ENCODE results near the gene HTR1D. TPM values are rescaled to one million over a fixed set of nuclear protein-coding genes. Genes with fewer than 3 reads are reported as not detected.
"Not testable (repeated sequence)": the region's sequence is repeated elsewhere in the genome, so short reads cannot be mapped to it uniquely, and the experiment has no call there.

HTR1D gene, protein sequence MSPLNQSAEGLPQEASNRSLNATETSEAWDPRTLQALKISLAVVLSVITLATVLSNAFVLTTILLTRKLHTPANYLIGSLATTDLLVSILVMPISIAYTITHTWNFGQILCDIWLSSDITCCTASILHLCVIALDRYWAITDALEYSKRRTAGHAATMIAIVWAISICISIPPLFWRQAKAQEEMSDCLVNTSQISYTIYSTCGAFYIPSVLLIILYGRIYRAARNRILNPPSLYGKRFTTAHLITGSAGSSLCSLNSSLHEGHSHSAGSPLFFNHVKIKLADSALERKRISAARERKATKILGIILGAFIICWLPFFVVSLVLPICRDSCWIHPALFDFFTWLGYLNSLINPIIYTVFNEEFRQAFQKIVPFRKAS
- total RNA-seq (not detected), polyA plus RNA-seq (not detected)

DNA sequence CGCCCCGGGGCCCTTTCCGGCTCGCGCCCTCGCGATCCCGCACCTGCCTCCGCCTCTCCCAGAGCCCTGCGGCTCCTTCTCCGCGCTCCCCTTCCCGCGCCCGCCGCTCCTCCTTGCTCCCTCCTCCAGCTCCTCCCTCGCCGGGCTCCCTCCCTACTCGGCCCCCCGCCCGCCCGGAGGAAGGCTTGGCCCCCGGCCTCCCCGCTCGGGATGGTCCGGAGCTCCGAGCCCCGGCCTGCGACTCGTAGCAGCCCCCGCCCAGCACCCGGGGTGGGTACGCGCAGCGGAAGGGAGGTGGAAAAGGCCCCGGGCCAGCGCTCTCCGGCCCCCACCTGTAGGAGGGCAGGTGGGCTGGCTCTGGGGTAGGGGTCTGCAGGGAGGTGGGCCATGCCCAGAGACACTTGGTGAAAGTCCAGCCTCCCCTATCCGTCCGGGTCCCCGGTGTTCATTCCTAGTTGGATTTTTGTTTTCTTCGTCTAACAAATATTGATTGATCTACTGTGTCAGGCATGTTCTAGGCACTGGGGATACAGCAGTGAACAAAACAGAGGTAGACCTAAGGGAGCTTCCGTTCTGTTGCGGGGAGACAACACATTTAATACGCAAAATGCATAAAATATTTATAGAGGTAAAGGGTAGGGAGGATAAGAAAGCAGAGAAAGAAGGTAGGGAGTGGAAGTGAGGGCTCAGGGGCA lies at the start of gene HTR1D:
Gene HTR1D, minus strand, starts transcription at position 82 of the 695 bp plus-strand sequence. CDS start 23,283 bp downstream, outside the sequence.
- peaks cover 6% of the 10 kb centered on the region for H3K4me1 ChIP-seq (ENCODE audit: insufficient read depth, low read length)
- H3K4me3 Mint-ChIP-seq, result peak within 1 kb of the TSS in 6 of 7 donors; percentile 32 to 73 (median 58)
- POLR2A ChIA-PET, result no interaction called here
- H3K9me3 Mint-ChIP-seq, result no peaks in the 10 kb centered on the region
- peaks cover 6 to 10% (median 10%) of the 10 kb centered on the region in 3 donors for H3K4me1 Mint-ChIP-seq
- H3K27ac Mint-ChIP-seq, result no peak within 1 kb of the TSS
- no peaks in the 10 kb centered on the region for H3K36me3 ChIP-seq (ENCODE audit: insufficient read depth, low read length)
- no peak within 1 kb of the TSS for H3K27ac ChIP-seq (ENCODE audit: low read depth, low read length)
- H3K36me3 Mint-ChIP-seq, result no peaks in the 10 kb centered on the region
- H3K4me3 ChIP-seq (ENCODE audit: low read length), result no peak within 1 kb of the TSS
- H3K27me3 Mint-ChIP-seq, result peaks cover 49 to 77% of the 10 kb centered on the region in 2 donors
- no peaks in the 10 kb centered on the region for H3K9me3 ChIP-seq (ENCODE audit: low read length)
- peaks cover 22% of the 10 kb centered on the region for H3K27me3 ChIP-seq (ENCODE audit: insufficient read depth, low read length, poor library complexity, severe bottlenecking)
- no peak for DNase-seq
- CTCF ChIA-PET, result interaction anchor here (1.1 to 1.5 kb wide), 2 partner anchors 12 to 118 kb away, joined by 3 read pairs; no protein-coding TSS in a partner anchor

DNA sequence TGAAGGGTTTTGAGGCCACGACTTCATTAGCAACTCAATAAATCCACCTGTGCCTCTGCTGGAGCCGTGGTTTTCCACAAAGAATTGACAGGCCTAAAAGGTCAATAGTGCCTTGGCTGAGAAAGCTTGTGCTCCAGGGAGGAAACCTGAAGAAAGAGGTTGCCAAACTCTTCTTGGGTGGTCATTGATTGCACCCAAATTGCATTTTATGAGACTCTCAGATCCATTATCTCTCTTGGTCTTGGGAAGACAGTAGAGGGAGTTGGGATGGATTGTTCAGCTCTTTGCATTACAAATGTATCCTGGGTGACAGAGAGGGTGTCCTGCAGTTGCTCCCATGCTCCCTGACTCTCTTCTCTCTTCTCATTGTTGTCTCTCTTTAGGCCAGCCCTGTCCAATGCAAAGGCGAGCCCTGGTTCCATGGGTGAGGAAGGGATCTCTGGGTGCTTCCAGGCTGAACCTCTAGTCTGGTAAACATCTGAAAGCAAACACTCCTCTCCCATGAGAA lies 46.1 kb upstream of the HTR1D start:
- Histone ChIP-seq H3K4me3 (ENCODE audit: low read length) (no peak overlapping the region), H3K27ac (ENCODE audit: low read depth, low read length) (no peak overlapping the region), H3K27me3 (ENCODE audit: insufficient read depth, low read length, poor library complexity, severe bottlenecking) (no peaks in the 10 kb centered on the region), H3K4me1 (ENCODE audit: insufficient read depth, low read length) (no peaks in the 10 kb centered on the region), H3K36me3 (ENCODE audit: insufficient read depth, low read length) (no peaks in the 10 kb centered on the region), H3K9me3 (ENCODE audit: low read length) (no peaks in the 10 kb centered on the region)
- Mint-ChIP-seq H3K36me3 (no peaks in the 10 kb centered on the region), H3K27ac (no peak overlapping the region), H3K9me3 (no peaks in the 10 kb centered on the region), H3K4me1 (no peaks in the 10 kb centered on the region), H3K4me3 (no peak overlapping the region), H3K27me3 (peaks cover 0 to 10% of the 10 kb centered on the region in 2 donors)
- DNase-seq, result no peak
- ChIA-PET CTCF (no interaction called here), POLR2A (no interaction called here)

DNA sequence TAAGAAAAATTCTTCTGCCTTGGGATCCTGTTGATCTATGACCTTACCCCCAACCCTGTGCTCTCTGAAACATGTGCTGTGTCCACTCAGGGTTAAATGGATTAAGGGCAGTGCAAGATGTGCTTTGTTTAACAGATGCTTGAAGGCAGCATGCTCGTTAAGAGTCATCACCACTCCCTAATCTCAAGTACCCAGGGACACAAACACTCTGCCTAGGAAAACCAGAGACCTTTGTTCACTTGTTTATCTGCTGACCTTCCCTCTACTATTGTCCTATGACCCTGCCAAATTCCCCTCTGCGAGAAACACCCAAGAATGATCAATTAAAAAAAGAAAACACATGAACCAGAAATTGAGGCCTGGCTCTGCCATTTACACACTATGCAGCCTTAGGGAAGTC lies 40.8 kb upstream of the HTR1D start:
- DNase-seq; H3K27ac Mint-ChIP-seq; H3K4me3 ChIP-seq (ENCODE audit: low read length); H3K27me3 Mint-ChIP-seq; CTCF ChIA-PET; H3K27me3 ChIP-seq (ENCODE audit: insufficient read depth, low read length, poor library complexity, severe bottlenecking); H3K9me3 ChIP-seq (ENCODE audit: low read length); H3K4me1 ChIP-seq (ENCODE audit: insufficient read depth, low read length); H3K4me3 Mint-ChIP-seq; H3K4me1 Mint-ChIP-seq; H3K27ac ChIP-seq (ENCODE audit: low read depth, low read length); H3K9me3 Mint-ChIP-seq; H3K36me3 ChIP-seq (ENCODE audit: insufficient read depth, low read length); H3K36me3 Mint-ChIP-seq; POLR2A ChIA-PET: not testable (repeated sequence)

DNA sequence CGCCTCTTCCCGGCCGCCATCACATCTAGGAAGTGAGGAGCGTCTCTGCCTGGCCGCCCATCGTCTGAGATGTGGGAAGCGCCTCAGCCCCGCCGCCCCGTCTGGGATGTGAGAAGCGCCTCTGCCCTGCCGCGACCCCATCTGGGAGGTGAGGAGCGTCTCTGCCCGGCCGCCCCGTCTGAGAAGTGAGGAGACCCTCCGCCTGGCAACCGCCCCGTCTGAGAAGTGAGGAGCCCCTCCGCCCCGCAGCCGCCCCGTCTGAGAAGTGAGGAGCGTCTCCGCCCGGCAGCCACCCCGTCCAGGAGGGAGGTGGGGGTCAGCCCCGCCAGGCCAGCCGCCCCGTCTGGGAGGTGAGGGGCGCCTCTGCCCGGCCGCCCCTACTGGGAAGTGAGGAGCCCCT lies 40.1 kb upstream of the HTR1D start:
- H3K4me3 ChIP-seq (ENCODE audit: low read length); H3K36me3 Mint-ChIP-seq; CTCF ChIA-PET; POLR2A ChIA-PET; H3K27ac Mint-ChIP-seq; H3K27me3 ChIP-seq (ENCODE audit: insufficient read depth, low read length, poor library complexity, severe bottlenecking); H3K9me3 Mint-ChIP-seq; H3K4me1 ChIP-seq (ENCODE audit: insufficient read depth, low read length); H3K27ac ChIP-seq (ENCODE audit: low read depth, low read length); DNase-seq; H3K4me1 Mint-ChIP-seq; H3K27me3 Mint-ChIP-seq; H3K9me3 ChIP-seq (ENCODE audit: low read length); H3K36me3 ChIP-seq (ENCODE audit: insufficient read depth, low read length); H3K4me3 Mint-ChIP-seq: not testable (repeated sequence)

DNA sequence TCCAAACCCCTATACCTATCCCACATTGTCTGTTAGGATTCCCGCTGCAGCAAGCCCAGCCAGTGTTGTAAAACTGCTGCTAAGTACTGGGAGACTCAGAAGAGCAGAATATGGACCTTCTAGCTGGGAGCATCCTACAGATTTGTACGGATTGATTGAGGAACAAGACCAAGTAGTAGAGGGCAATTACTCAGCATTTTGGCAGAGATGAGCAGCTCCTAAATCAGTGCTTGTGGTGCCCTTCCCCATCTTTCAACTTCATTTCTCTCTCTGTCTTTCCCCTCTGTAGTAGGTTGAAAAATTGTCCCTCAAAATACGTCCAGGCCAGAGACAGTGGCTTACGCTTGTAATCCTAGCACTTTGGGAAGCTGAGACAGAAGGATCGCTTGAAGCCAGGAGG lies 37.3 kb upstream of the HTR1D start:
- no peaks in the 10 kb centered on the region for H3K27me3 ChIP-seq (ENCODE audit: insufficient read depth, low read length, poor library complexity, severe bottlenecking)

DNA sequence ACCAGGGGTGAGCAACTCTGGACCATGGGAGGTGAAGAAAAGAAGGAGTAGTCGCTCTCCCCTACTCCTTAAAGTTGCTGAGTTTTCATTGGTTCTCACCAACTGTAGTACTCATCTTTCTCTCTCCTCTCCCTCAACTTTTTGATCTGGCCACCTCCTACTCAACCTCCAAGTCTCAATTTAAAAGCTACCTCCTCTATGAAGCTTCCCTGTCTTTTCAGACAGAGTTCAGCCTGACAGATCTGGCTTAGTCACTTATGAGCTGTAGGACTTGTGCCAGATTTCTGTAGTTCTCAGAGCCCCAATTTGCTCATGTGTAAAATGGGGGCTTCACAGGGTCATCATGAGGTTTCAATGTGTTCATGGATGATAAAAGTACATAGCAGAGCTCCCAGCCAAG lies 34.5 kb upstream of the HTR1D start:
- Histone ChIP-seq H3K36me3 (ENCODE audit: insufficient read depth, low read length) (no peaks in the 10 kb centered on the region), H3K4me1 (ENCODE audit: insufficient read depth, low read length) (no peaks in the 10 kb centered on the region), H3K9me3 (ENCODE audit: low read length) (no peaks in the 10 kb centered on the region), H3K27ac (ENCODE audit: low read depth, low read length) (no peak overlapping the region), H3K27me3 (ENCODE audit: insufficient read depth, low read length, poor library complexity, severe bottlenecking) (no peaks in the 10 kb centered on the region), H3K4me3 (ENCODE audit: low read length) (no peak overlapping the region)
- H3K27ac Mint-ChIP-seq, result no peak overlapping the region
- H3K9me3 Mint-ChIP-seq, result no peaks in the 10 kb centered on the region
- POLR2A ChIA-PET, result interaction anchor here (0.6 kb wide), 1 partner anchor 73 kb away, joined by 3 read pairs; no protein-coding TSS in a partner anchor
- no peaks in the 10 kb centered on the region for H3K36me3 Mint-ChIP-seq
- H3K4me3 Mint-ChIP-seq, result no peak overlapping the region
- peaks cover 1 to 17% of the 10 kb centered on the region in 2 donors for H3K27me3 Mint-ChIP-seq
- no peaks in the 10 kb centered on the region for H3K4me1 Mint-ChIP-seq
- CTCF ChIA-PET, result interaction anchor here (0.6 kb wide), 1 partner anchor 67 kb away, joined by 3 read pairs; no protein-coding TSS in a partner anchor
- DNase-seq, result no peak

More for the DNA sequence above, 37.3 kb upstream of the HTR1D start:
- Histone ChIP-seq H3K9me3 (ENCODE audit: low read length) (no peaks in the 10 kb centered on the region), H3K4me1 (ENCODE audit: insufficient read depth, low read length) (no peaks in the 10 kb centered on the region), H3K4me3 (ENCODE audit: low read length) (no peak overlapping the region), H3K27ac (ENCODE audit: low read depth, low read length) (no peak overlapping the region), H3K36me3 (ENCODE audit: insufficient read depth, low read length) (no peaks in the 10 kb centered on the region)
- CTCF ChIA-PET, result no interaction called here
- no peak for DNase-seq
- peaks cover 1 to 15% of the 10 kb centered on the region in 2 donors for H3K27me3 Mint-ChIP-seq
- no peak overlapping the region for H3K4me3 Mint-ChIP-seq
- no peaks in the 10 kb centered on the region for H3K4me1 Mint-ChIP-seq
- POLR2A ChIA-PET, result no interaction called here
- H3K27ac Mint-ChIP-seq, result no peak overlapping the region
- H3K9me3 Mint-ChIP-seq, result no peaks in the 10 kb centered on the region
- no peaks in the 10 kb centered on the region for H3K36me3 Mint-ChIP-seq

DNA sequence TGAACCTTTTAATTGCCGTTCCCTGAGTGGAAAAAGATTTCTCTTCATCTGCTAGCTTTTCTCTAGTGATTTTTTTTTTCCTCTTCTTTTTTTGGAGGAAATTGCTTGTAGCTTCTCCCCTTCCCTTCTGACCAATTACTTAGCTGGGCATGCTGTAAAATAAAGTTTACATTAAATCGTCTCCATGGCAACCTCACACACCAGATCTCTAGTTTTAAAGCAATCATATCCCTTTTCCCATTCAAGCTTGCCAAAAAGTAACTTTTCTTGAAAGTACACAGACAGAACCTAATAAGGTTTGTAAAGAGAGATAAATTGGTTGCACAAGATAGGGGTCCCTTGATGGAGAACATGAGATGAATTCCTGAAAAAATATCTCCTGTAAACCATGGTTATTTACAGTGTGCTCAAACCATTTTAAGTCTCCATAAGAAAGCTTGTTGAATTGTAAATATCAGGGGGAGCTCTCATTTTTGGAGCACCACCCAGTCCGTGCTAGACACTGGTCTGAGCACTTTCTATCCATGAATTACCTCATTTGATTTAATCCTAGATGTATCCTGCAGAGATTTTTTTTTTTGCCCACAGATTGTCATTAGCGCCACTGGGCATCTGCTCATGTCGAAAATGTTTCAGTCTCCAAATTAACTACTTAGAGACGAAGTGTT lies 32.6 kb upstream of the HTR1D start:
- no peaks in the 10 kb centered on the region for H3K4me1 ChIP-seq (ENCODE audit: insufficient read depth, low read length)
- H3K9me3 ChIP-seq (ENCODE audit: low read length), result no peaks in the 10 kb centered on the region
- DNase-seq, result no peak
- H3K4me1 Mint-ChIP-seq, result no peaks in the 10 kb centered on the region
- H3K36me3 Mint-ChIP-seq, result no peaks in the 10 kb centered on the region
- peaks cover 6 to 11% of the 10 kb centered on the region in 2 donors for H3K27me3 Mint-ChIP-seq
- no peak overlapping the region for H3K4me3 Mint-ChIP-seq
- no peaks in the 10 kb centered on the region for H3K9me3 Mint-ChIP-seq
- ChIA-PET CTCF (interaction anchor here (1.4 kb wide), 1 partner anchor 66 kb away, joined by 5 read pairs; no protein-coding TSS in a partner anchor), POLR2A (interaction anchor here (0.6 kb wide), 1 partner anchor 20 kb away, joined by 4 read pairs; no protein-coding TSS in a partner anchor)
- no peak overlapping the region for H3K27ac ChIP-seq (ENCODE audit: low read depth, low read length)
- no peaks in the 10 kb centered on the region for H3K27me3 ChIP-seq (ENCODE audit: insufficient read depth, low read length, poor library complexity, severe bottlenecking)
- no peak overlapping the region for H3K27ac Mint-ChIP-seq
- no peak overlapping the region for H3K4me3 ChIP-seq (ENCODE audit: low read length)
- H3K36me3 ChIP-seq (ENCODE audit: insufficient read depth, low read length), result no peaks in the 10 kb centered on the region

DNA sequence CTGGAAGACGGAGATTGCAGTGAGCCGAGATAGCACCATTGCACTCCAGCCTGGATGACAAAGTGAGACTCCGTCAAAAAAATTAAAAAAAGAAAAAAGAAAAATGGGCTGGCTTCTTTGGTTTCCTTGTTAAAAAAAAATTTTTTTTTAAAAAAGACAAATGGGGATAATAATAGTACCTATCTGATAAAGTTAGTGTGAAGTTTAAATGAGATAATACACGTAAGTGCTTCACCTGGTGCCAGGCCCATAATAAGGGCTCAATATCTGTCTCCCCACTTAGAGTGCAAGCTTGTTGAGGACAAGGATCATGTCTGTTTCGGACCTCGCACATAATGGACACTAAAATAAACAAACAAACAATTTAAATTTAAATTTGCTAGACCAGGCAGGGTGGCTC lies 30.0 kb upstream of the HTR1D start:
- no peaks in the 10 kb centered on the region for H3K9me3 ChIP-seq (ENCODE audit: low read length)
- Mint-ChIP-seq H3K27ac (no peak overlapping the region), H3K36me3 (no peaks in the 10 kb centered on the region), H3K4me3 (no peak overlapping the region), H3K9me3 (no peaks in the 10 kb centered on the region), H3K4me1 (no peaks in the 10 kb centered on the region), H3K27me3 (peaks cover 8 to 11% of the 10 kb centered on the region in 2 donors)
- H3K36me3 ChIP-seq (ENCODE audit: insufficient read depth, low read length), result no peaks in the 10 kb centered on the region
- no peaks in the 10 kb centered on the region for H3K4me1 ChIP-seq (ENCODE audit: insufficient read depth, low read length)
- ChIA-PET POLR2A (no interaction called here), CTCF (no interaction called here)
- H3K4me3 ChIP-seq (ENCODE audit: low read length), result no peak overlapping the region
- no peaks in the 10 kb centered on the region for H3K27me3 ChIP-seq (ENCODE audit: insufficient read depth, low read length, poor library complexity, severe bottlenecking)
- no peak for DNase-seq
- no peak overlapping the region for H3K27ac ChIP-seq (ENCODE audit: low read depth, low read length)
